Common myeloid progenitor, CD34-positive (primary cell): ENCODE data around the gene TEF.

Source experiments
- CTCF ChIA-PET: fragments of 350-600 bp; sonication (Branson Sonifier 250); formaldehyde crosslinking; loops from one replicate; lab custom pipeline; 2021; ENCODE audit warnings: antibody characterized with exemption; lab: Charles Lee
- POLR2A ChIA-PET: fragments of 350-600 bp; sonication (Branson Sonifier 250); formaldehyde crosslinking; loops from one replicate; lab custom pipeline; 2021; ENCODE audit warnings: antibody characterized with exemption; lab: Charles Lee
- DNase-seq, 3 donors: peaks; one replicate each; pipeline versions ENCODE4 v3.0.0 to v3.0.0-alpha.2; 2013
- H3K27ac ChIP-seq, 2 experiments: 1 replicate in 1 of 2; 2 replicates in 1 of 2; pipeline ENCODE4 v1.7.0; 2013; ENCODE audit warnings: inconsistent platforms in 2 of 2, low read length in 2 of 2, mild to moderate bottlenecking in 2 of 2, low read depth in 1 of 2, moderate library complexity in 1 of 2; ENCODE audit not compliant: severe bottlenecking in 2 of 2, insufficient read depth in 1 of 2, poor library complexity in 1 of 2
- H3K27me3 ChIP-seq, 5 experiments: replicated peaks in 2 of 5; 1 replicate in 3 of 5; 2 replicates in 2 of 5; pipeline versions ENCODE4 v1.6.1 to v1.7.0; 2013; ENCODE audit warnings: low read length in 4 of 5, mild to moderate bottlenecking in 2 of 5, moderate library complexity in 2 of 5, inconsistent platforms in 1 of 5; ENCODE audit not compliant: insufficient read depth in 5 of 5, control insufficient read depth in 4 of 5
- H3K36me3 ChIP-seq, 4 experiments: 1 replicate in 2 of 4; 2 replicates in 2 of 4; pipeline versions ENCODE4 v1.6.1 to v1.7.0; 2013; ENCODE audit warnings: low read length in 3 of 4, control low read depth in 1 of 4, mild to moderate bottlenecking in 1 of 4; ENCODE audit not compliant: control insufficient read depth in 4 of 4, insufficient read depth in 4 of 4
- H3K4me1 ChIP-seq, 4 experiments: 1 replicate in 3 of 4; 2 replicates in 1 of 4; pipeline versions ENCODE4 v1.6.1 to v1.7.1; 2013; ENCODE audit warnings: low read length in 3 of 4, mild to moderate bottlenecking in 3 of 4, control low read depth in 1 of 4, inconsistent platforms in 1 of 4, moderate library complexity in 1 of 4; ENCODE audit not compliant: control insufficient read depth in 4 of 4, insufficient read depth in 4 of 4; ENCODE audit errors: control extremely low read depth in 1 of 4
- H3K4me3 ChIP-seq, 7 experiments: 1 replicate in 4 of 7; 2 replicates in 3 of 7; pipeline versions ENCODE4 v1.5.1 to v1.7.0; 2013; ENCODE audit warnings: mild to moderate bottlenecking in 7 of 7, low read length in 6 of 7, moderate library complexity in 6 of 7, inconsistent platforms in 2 of 7, low read depth in 2 of 7, control low read depth in 1 of 7; ENCODE audit not compliant: insufficient read depth in 4 of 7, control insufficient read depth in 1 of 7; ENCODE audit errors: extremely low read depth in 1 of 7
- H3K9me3 ChIP-seq, 5 experiments: 1 replicate in 4 of 5; 2 replicates in 1 of 5; pipeline versions ENCODE4 v1.6.1 to v1.7.1; 2013; ENCODE audit warnings: low read length in 4 of 5, mild to moderate bottlenecking in 2 of 5, inconsistent platforms in 1 of 5, low read depth in 1 of 5, moderate library complexity in 1 of 5; ENCODE audit not compliant: control insufficient read depth in 4 of 5, insufficient read depth in 2 of 5; ENCODE audit errors: control extremely low read depth in 1 of 5
- WGBS: methylation state at CpG from one replicate; pipeline ENCODE4 v1.1.5; 2013; ENCODE audit not compliant: insufficient coverage; 5-methylcytosine and 5-hydroxymethylcytosine counted together

Gene TEF

DNA sequence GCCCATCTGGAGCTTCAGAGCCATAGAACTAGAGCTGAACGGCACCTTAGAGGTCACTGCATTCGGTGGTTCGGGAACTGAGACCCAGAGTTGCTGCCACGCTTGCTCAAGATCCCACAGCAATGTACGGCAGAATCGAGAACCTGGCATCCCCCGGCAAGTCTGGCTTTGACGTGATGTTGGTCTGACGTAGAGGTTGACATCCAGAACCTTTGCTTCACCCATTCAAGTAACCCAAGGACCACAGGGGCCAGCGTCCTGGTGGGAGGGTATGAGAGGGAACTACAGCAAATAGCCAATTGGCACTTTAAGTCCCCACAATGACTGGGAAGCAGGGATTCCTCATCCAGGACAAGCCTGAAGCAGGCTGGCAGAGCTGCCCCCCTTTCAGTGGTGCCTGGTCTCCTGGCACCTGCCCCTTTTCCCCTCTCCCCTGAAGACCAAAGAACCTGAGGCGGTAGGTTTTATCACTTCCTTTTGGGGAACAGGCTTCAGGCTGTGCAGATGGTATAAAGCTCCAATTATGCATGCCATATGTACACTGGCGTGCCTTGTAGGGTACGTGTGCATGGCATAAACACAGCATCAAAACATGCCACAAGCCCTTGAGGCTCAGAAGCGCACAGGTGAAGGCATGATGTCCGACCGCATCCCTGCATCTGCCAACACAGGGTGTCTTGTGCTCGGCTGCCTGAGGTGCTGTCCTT, 15.3 kb upstream of the TEF start:
- Histone ChIP-seq H3K9me3 (no peaks in the 10 kb centered on the region), H3K27ac (no peak overlapping the region), H3K36me3 (peaks cover 0 to 3% (median under 1%) of the 10 kb centered on the region in 4 experiments), H3K4me3 (peak overlapping the region in 6 of 7 experiments; percentile 19 to 69 (median 50)), H3K27me3 (no peaks in the 10 kb centered on the region), H3K4me1 (peaks cover 0 to 18% (median 16%) of the 10 kb centered on the region in 4 experiments)
- 73% methylated on average over 15 of the region's 17 CpGs for WGBS
- DNase-seq: peak in 2 of 3 donors; percentile 34 to 46
- ChIA-PET CTCF (interaction anchor here (0.6 to 2.4 kb wide), 4 partner anchors 15 to 444 kb away, joined by 3 to 12 read pairs (median 3); partner anchors contain the start of genes TEF and ZC3H7B), POLR2A (interaction anchor here (0.6 to 1.1 kb wide), 2 partner anchors 15 to 570 kb away, joined by 3 to 5 read pairs; partner anchors contain the start of gene TEF)

DNA sequence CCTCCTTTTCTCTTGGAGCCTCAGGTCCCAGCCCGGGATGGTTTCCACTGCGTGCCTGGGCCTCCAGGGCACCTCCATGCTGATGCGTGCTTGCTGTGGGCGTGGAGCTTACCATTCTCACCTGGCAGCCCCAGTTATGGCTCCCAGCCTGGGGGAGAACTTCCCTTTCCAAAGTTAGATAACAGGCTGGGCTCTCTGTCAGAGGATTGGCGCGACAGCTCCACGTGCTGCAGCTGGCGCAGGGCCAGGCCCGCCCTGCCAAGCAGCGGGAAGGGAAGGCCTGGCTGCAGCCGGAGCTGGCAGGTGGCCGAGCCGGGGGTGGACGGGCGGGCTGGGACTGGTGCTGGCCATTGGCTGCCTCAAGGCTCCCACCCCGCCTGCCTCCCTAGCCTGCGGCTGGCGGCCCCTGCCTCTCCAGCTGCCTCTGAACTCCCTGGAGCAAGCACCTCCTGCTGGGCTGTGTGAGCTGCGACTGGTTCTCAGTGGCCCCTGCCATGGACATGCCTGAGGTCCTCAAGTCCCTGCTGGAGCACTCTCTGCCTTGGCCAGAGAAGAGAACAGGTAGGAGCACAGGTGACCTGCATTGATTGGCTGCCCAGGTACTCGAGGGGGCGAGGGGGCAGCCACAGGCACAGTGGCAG, 14.6 kb upstream of the TEF start:
- no peaks in the 10 kb centered on the region for H3K36me3 ChIP-seq
- no peaks in the 10 kb centered on the region for H3K9me3 ChIP-seq
- H3K4me3 ChIP-seq: peak overlapping the region in 6 of 7 experiments; percentile 19 to 69 (median 50)
- 6% methylated on average over 18 of the region's 21 CpGs for WGBS
- no peak overlapping the region for H3K27ac ChIP-seq
- ChIA-PET POLR2A (interaction anchor here (0.6 to 1.1 kb wide), 2 partner anchors 14 to 570 kb away, joined by 3 to 5 read pairs; partner anchors contain the start of gene TEF), CTCF (interaction anchor here (1.1 to 2.4 kb wide), 4 partner anchors 14 to 444 kb away, joined by 3 to 12 read pairs (median 3); partner anchors contain the start of genes TEF and ZC3H7B)
- no peaks in the 10 kb centered on the region for H3K27me3 ChIP-seq
- peak; percentile 74 to 87 (median 84) for DNase-seq
- H3K4me1 ChIP-seq: peaks cover 0 to 18% (median 16%) of the 10 kb centered on the region in 4 experiments

DNA sequence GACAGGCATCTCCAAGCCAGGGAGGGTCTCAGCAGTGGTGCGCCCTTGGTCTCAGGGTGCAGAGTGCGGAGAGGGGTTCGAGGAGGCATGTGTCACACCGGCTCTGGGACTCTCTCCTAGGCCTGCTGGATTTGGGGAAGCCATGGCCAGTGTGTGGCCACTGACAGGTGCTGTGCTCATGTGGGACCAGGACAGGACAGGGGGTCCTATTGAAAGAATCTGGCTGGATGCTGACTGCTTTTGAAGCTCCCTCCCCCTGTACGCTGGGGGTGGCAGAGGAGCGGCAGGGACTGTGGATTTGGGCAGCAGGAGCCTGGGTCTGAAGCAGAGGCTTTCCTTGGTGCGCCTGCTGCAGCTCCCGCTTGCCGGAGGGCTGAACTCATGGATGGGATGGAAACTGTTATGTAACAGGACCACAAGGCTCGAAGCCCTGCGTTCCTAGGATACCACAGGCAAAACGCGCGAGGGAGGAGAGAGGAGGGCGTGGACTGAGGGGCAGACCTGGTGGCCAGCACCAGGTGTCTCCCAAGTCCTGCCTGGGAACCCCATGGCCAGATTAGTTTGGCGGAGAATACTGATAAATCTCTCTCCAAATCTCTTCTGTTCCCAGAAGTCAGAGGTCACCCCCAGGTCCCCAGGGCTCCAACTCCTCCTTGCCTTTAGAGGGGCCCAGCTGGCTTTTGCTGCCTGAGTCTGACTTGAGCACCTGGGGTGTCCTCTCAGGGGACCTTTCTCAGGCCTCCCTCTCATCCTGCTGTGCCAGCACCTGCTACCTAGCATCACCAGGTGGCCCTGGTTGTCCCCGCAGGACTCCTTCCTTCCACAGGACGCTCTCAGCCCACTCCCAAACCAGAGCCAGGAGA, 13.8 kb upstream of the TEF start:
- POLR2A ChIA-PET: no interaction called here
- peak overlapping the region in 3 of 7 experiments; percentile 36 to 69 (median 62) for H3K4me3 ChIP-seq
- no peak overlapping the region for H3K27ac ChIP-seq
- H3K27me3 ChIP-seq: no peaks in the 10 kb centered on the region
- H3K36me3 ChIP-seq: no peaks in the 10 kb centered on the region
- no peaks in the 10 kb centered on the region for H3K9me3 ChIP-seq
- CTCF ChIA-PET: interaction anchor here (1.1 to 2.4 kb wide), 4 partner anchors 13 to 445 kb away, joined by 3 to 12 read pairs (median 3); partner anchors contain the start of genes TEF and ZC3H7B
- DNase-seq: no peak
- 87% methylated on average over 15 of the region's 18 CpGs for WGBS
- peaks cover 0 to 18% (median 16%) of the 10 kb centered on the region in 4 experiments for H3K4me1 ChIP-seq

DNA sequence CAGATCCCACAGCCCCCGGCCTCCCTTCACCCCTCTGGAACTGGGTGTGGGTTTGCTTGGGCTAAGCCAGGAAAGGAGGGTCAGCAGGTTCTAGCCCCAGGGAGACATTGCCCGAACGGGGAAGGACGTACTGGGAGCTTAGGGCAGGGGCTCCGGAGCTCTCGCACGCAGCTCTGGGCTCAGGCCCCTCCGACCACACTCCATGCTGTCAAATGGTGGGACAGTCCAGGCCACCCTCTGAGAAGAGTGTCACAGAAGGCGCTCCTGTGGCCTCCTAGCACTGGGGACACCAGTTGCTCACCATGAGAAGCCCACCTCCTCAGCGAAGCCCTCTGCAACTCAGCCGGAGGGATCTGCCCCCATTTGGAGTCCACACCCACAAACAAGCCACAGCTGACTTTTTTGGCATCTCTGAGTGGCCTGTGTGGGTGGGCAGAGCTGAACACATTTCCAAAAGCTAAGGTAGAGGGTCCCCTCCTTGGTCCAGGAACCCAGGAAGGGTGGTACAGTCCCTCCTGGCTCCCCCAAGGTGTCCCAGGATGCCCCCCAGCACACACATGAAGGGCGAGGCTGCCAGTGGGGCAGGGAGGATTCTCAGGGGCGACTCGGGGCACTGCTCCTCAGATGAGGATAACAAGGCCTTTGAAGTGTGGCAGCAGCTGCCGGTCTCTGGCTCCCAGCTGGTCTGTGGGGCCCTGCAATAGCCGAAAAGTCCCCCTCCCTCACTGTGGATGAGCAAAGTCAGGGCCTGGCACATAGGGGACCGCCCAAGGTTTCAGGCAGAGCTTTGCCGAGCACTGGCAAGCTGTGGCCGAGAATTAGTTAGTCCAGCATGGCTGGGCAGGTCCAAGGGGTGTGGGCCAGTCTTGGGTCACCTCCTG, 13.0 kb upstream of the TEF start:
- no peak for DNase-seq
- WGBS: 98% methylated on average over 14 of the region's 19 CpGs
- CTCF ChIA-PET: interaction anchor here (1.4 kb wide), 1 partner anchor 25 kb away, joined by 4 read pairs; no protein-coding TSS in a partner anchor
- Histone ChIP-seq H3K27ac (no peak overlapping the region), H3K4me1 (peaks cover 0 to 18% (median 16%) of the 10 kb centered on the region in 4 experiments), H3K4me3 (no peak overlapping the region), H3K9me3 (no peaks in the 10 kb centered on the region), H3K27me3 (no peaks in the 10 kb centered on the region), H3K36me3 (no peaks in the 10 kb centered on the region)
- POLR2A ChIA-PET: no interaction called here

DNA sequence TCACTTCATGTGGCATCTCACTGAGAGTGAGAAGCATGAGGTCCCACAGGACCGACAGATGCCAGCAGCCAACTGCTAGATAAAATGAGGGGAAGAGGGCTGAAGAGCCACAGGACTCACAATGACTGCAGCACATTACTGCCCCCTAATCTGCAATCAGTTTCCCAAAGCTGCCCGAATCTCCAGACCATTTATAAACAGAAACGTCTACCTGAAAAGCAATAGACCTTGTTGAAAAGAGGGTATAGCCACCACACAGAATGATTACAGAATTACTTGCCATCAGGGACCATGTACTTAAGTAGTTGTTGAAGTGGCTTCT, 12.4 kb upstream of the TEF start:
- WGBS: 60% methylated on average over 1 of the region's 3 CpGs
- H3K27ac ChIP-seq: no peak overlapping the region
- H3K4me1 ChIP-seq: peaks cover 0 to 18% (median 16%) of the 10 kb centered on the region in 4 experiments
- POLR2A ChIA-PET: no interaction called here
- no peaks in the 10 kb centered on the region for H3K36me3 ChIP-seq
- DNase-seq: no peak
- H3K9me3 ChIP-seq: no peaks in the 10 kb centered on the region
- H3K27me3 ChIP-seq: no peaks in the 10 kb centered on the region
- no peak overlapping the region for H3K4me3 ChIP-seq
- CTCF ChIA-PET: interaction anchor here (1.4 kb wide), 1 partner anchor 26 kb away, joined by 4 read pairs; no protein-coding TSS in a partner anchor

DNA sequence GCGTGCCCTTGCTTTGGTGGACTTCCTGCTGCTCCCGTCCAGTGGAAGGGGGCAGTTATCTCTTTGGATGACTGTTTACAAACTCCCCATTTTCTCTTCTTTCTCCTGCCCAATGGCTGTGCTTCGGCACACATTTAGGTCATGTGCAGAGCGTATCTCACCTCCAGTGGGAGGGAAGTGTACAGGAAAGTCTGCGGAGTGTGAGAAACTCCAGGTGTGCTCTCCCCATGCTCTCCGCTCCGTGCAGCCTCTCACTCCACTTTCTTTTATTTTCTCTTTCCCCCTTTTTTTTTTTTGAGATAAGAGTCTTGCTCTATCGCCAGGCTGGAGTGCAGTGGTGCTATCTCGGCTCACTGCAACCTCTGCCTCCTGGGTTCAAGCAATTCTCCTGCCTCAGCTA, 11.9 kb upstream of the TEF start:
- Histone ChIP-seq H3K27ac (no peak overlapping the region), H3K27me3 (no peaks in the 10 kb centered on the region), H3K4me1 (peaks cover 0 to 18% (median 16%) of the 10 kb centered on the region in 4 experiments), H3K9me3 (no peaks in the 10 kb centered on the region), H3K4me3 (no peak overlapping the region), H3K36me3 (no peaks in the 10 kb centered on the region)
- POLR2A ChIA-PET: no interaction called here
- CTCF ChIA-PET: interaction anchor here (1.4 kb wide), 1 partner anchor 26 kb away, joined by 4 read pairs; no protein-coding TSS in a partner anchor
- WGBS: 91% methylated on average over 4 of the region's 9 CpGs
- no peak for DNase-seq
